ENCODE measurements around the gene COL19A1.
"Not testable (repeated sequence)": the region's sequence is repeated elsewhere in the genome, so short reads cannot be mapped to it uniquely, and the experiment has no call there.

Gene COL19A1

GRCh38 chr6:69973763-69974162, 107.4 kb downstream of the COL19A1 start:
- DNase-seq, result no peak

- no peak for DNase-seq
Measured at GRCh38 chr6:69974193-69974592, 107.8 kb downstream of the COL19A1 start.

- no peak for DNase-seq
Measured at GRCh38 chr6:69976591-69977090, 110.3 kb downstream of the COL19A1 start.

GRCh38 chr6:69980624-69981023, 114.3 kb downstream of the COL19A1 start:
- no peak for DNase-seq

GRCh38 chr6:69984506-69984905, 118.2 kb downstream of the COL19A1 start:
- DNase-seq, result no peak

- DNase-seq, result no peak
Measured at GRCh38 chr6:69985180-69985579, 118.8 kb downstream of the COL19A1 start.

- DNase-seq, result no peak
Measured at GRCh38 chr6:69987550-69987949, 121.2 kb downstream of the COL19A1 start.

GRCh38 chr6:69988458-69989126, 122.2 kb downstream of the COL19A1 start:
- DNase-seq, result no peak

GRCh38 chr6:69994251-69994650, 127.9 kb downstream of the COL19A1 start:
- DNase-seq, result no peak

- no peak for DNase-seq
Measured at GRCh38 chr6:70008189-70008588, 141.8 kb downstream of the COL19A1 start.

- DNase-seq, result not testable (repeated sequence)
Measured at GRCh38 chr6:70010339-70010738, 144.0 kb downstream of the COL19A1 start.

GRCh38 chr6:70023201-70023600, 156.8 kb downstream of the COL19A1 start:
- not testable (repeated sequence) for DNase-seq

GRCh38 chr6:70028246-70028645, 161.9 kb downstream of the COL19A1 start:
- DNase-seq, result no peak

- DNase-seq, result no peak
Measured at GRCh38 chr6:70028926-70029325, 162.6 kb downstream of the COL19A1 start.

GRCh38 chr6:70033781-70034180, 167.4 kb downstream of the COL19A1 start:
- no peak for DNase-seq

- DNase-seq, result no peak
Measured at GRCh38 chr6:70037445-70037844, 171.1 kb downstream of the COL19A1 start.

- DNase-seq, result no peak
Measured at GRCh38 chr6:70040766-70041165, 174.4 kb downstream of the COL19A1 start.

- DNase-seq, result no peak
Measured at GRCh38 chr6:70041411-70041810, 175.1 kb downstream of the COL19A1 start.

GRCh38 chr6:70045413-70045812, 179.1 kb downstream of the COL19A1 start:
- no peak for DNase-seq

- no peak for DNase-seq
Measured at GRCh38 chr6:70051197-70052124, 185.1 kb downstream of the COL19A1 start.

- DNase-seq, result no peak
Measured at GRCh38 chr6:70059039-70059719, 192.8 kb downstream of the COL19A1 start.

GRCh38 chr6:70060680-70061079, 194.3 kb downstream of the COL19A1 start:
- DNase-seq, result no peak

GRCh38 chr6:70061546-70061945, 195.2 kb downstream of the COL19A1 start:
- no peak for DNase-seq
